ENCODE measurements around the gene TSC22D1.
"Not testable (repeated sequence)": the region's sequence is repeated elsewhere in the genome, so short reads cannot be mapped to it uniquely, and the experiment has no call there.

TSC22D1 gene

DNA sequence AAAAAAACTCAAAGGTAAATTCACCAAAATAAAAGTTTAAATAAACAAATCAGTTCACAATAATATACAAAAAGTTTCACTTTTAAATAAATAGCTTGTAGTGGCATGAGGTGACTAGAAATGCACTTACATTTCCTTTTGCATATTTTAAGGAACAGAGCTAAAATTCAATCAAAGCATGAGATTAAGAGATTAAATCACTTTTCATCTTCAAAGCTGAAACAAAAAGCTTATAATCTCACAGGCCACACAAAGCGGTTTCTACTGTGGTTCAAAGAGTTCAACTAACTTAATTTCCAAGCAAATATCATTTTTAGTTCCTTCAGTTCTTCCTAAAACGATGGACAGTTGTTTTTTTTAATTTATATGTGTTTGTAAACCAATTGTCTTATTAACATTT lies 38.9 kb downstream of the TSC22D1 start:
- H3K4me3 ChIP-seq (ENCODE audit: low read depth in 1 of 2, low read length in 2 of 2): no peak overlapping the region

DNA sequence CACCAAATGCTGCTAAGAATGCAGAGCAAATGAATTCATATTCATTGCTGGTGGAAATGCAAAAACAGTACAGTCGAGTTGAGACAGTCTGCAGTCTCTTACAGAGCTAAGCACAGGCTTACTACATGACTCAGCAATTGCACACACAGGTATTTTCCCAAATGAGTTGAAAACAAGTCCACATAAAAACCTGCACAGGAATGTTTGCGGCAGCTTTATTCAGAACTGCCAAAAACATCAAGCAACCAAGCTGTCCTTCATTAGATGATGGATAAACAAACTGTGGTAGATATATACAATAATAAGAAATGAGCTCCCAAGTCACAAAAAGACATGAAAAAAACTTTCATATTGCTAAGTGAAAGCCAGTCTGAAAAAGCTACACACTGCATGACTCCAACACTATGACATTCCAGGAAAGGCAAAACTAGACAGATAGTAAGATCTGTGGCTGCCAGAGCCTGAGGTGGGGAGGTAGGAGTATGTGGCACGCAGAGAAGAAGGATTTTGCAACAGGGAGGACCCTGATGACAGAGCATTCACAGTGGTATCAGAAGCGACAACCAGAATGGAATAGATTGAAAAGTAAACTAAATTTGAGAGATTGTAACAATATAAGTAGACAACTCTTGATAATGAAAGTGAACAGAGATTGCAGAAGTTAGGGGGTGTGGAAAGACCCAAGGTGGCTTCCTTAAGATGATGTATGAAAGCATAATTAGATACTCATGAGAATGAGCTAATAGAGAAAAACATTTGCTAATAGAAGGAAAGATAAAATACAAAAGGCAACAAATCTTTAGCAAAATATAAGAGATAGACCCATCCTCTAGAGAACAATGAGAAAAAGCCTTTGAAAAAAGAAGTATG lies 52.7 kb downstream of the TSC22D1 start:
- peaks cover 4 to 9% of the 10 kb centered on the region in 2 donors for H3K4me1 ChIP-seq (ENCODE audit: control insufficient read depth in 1 of 2, insufficient read depth in 2 of 2, low read length in 2 of 2)
- H3K27ac ChIP-seq (ENCODE audit: low read length): no peak overlapping the region
- H3K4me3 ChIP-seq (ENCODE audit: low read depth in 1 of 2, low read length in 2 of 2): no peak overlapping the region

More for the DNA sequence above, 38.9 kb downstream of the TSC22D1 start:
- Histone ChIP-seq H3K4me1 (ENCODE audit: control insufficient read depth in 1 of 2, insufficient read depth in 2 of 2, low read length in 2 of 2) (no peaks in the 10 kb centered on the region), H3K9me3 (ENCODE audit: control insufficient read depth in 1 of 2, low read length in 2 of 2) (no peaks in the 10 kb centered on the region), H3K36me3 (ENCODE audit: control insufficient read depth in 1 of 2, insufficient read depth in 2 of 2, low read length in 2 of 2) (peaks cover 5 to 18% of the 10 kb centered on the region in 2 donors), H3K27ac (ENCODE audit: low read length) (no peak overlapping the region), H3K27me3 (ENCODE audit: low read depth, low read length) (no peaks in the 10 kb centered on the region)

DNA sequence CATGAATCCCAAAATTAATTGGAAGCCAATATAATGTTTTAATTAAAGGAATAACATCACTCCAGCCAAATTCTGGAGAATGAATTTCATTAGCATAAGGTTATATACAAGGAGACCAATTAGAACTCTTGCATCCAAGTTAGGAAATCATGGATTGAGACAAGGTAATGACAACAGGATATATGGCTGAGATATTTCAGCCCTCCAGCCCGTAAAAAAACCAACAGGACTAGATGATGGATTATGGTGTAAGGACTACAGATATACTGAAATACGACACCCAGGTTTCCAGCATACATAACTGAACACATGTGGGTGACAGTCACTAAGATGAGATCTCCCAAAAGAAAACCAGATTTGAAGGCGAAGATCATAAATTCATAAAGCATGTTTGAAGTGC lies 56.5 kb downstream of the TSC22D1 start:
- Histone ChIP-seq H3K9me3 (ENCODE audit: control insufficient read depth in 1 of 2, low read length in 2 of 2) (no peaks in the 10 kb centered on the region), H3K4me3 (ENCODE audit: low read depth in 1 of 2, low read length in 2 of 2) (no peak overlapping the region), H3K27ac (ENCODE audit: low read length) (no peak overlapping the region), H3K27me3 (ENCODE audit: low read depth, low read length) (no peaks in the 10 kb centered on the region), H3K4me1 (ENCODE audit: control insufficient read depth in 1 of 2, insufficient read depth in 2 of 2, low read length in 2 of 2) (peaks cover 4 to 9% of the 10 kb centered on the region in 2 donors), H3K36me3 (ENCODE audit: control insufficient read depth in 1 of 2, insufficient read depth in 2 of 2, low read length in 2 of 2) (no peaks in the 10 kb centered on the region)

More for the DNA sequence above, 52.7 kb downstream of the TSC22D1 start:
- H3K9me3 ChIP-seq (ENCODE audit: control insufficient read depth in 1 of 2, low read length in 2 of 2): no peaks in the 10 kb centered on the region
- no peaks in the 10 kb centered on the region for H3K27me3 ChIP-seq (ENCODE audit: low read depth, low read length)
- H3K36me3 ChIP-seq (ENCODE audit: control insufficient read depth in 1 of 2, insufficient read depth in 2 of 2, low read length in 2 of 2): no peaks in the 10 kb centered on the region

GRCh38 chr13:44516771-44517170 lies 59.4 kb downstream of the TSC22D1 start:
- H3K27ac ChIP-seq (ENCODE audit: low read length): no peak overlapping the region
- H3K4me1 ChIP-seq (ENCODE audit: control insufficient read depth in 1 of 2, insufficient read depth in 2 of 2, low read length in 2 of 2): no peaks in the 10 kb centered on the region
- H3K27me3 ChIP-seq (ENCODE audit: low read depth, low read length): no peaks in the 10 kb centered on the region
- H3K4me3 ChIP-seq (ENCODE audit: low read depth in 1 of 2, low read length in 2 of 2): no peak overlapping the region
- no peaks in the 10 kb centered on the region for H3K36me3 ChIP-seq (ENCODE audit: control insufficient read depth in 1 of 2, insufficient read depth in 2 of 2, low read length in 2 of 2)
- H3K9me3 ChIP-seq (ENCODE audit: control insufficient read depth in 1 of 2, low read length in 2 of 2): no peaks in the 10 kb centered on the region

- no peaks in the 10 kb centered on the region for H3K36me3 ChIP-seq (ENCODE audit: control insufficient read depth in 1 of 2, insufficient read depth in 2 of 2, low read length in 2 of 2)
- H3K27ac ChIP-seq (ENCODE audit: low read length): no peak overlapping the region
- H3K27me3 ChIP-seq (ENCODE audit: low read depth, low read length): no peaks in the 10 kb centered on the region
- no peaks in the 10 kb centered on the region for H3K9me3 ChIP-seq (ENCODE audit: control insufficient read depth in 1 of 2, low read length in 2 of 2)
- H3K4me3 ChIP-seq (ENCODE audit: low read depth in 1 of 2, low read length in 2 of 2): no peak overlapping the region
- no peaks in the 10 kb centered on the region for H3K4me1 ChIP-seq (ENCODE audit: control insufficient read depth in 1 of 2, insufficient read depth in 2 of 2, low read length in 2 of 2)
Measured at GRCh38 chr13:44514278-44514677, 61.9 kb downstream of the TSC22D1 start.

- H3K27me3 ChIP-seq (ENCODE audit: low read depth, low read length); H3K4me3 ChIP-seq (ENCODE audit: low read depth in 1 of 2, low read length in 2 of 2); H3K27ac ChIP-seq (ENCODE audit: low read length): not testable (repeated sequence)
Measured at GRCh38 chr13:44509853-44510252, 66.3 kb downstream of the TSC22D1 start.

DNA sequence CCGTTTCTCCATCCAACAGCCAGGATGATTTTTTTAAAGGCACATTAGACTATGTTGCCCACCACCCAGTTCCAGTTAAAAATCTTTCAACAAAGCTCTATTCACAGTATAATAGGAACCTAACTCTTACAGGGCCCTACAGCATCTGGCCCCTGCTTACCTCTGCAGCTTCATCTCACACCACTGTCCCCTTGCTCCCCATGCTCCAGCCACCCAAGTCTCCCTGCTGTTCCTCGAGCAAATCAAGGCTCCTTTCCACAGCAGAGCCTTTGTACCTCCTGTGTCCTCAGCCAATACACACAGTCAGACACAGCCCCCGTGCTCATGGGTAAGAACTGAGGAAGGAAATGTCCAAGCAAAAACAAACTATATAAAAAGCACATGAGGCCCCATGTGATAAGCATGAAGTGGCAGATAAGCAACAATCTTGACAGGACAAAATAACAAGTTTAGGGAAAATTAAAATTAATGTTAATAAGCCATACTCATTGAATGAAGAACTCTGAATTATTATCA lies 67.5 kb downstream of the TSC22D1 start:
- no peaks in the 10 kb centered on the region for H3K27me3 ChIP-seq (ENCODE audit: low read depth, low read length)
- H3K4me3 ChIP-seq (ENCODE audit: low read depth in 1 of 2, low read length in 2 of 2): no peak overlapping the region
- no peaks in the 10 kb centered on the region for H3K4me1 ChIP-seq (ENCODE audit: control insufficient read depth in 1 of 2, insufficient read depth in 2 of 2, low read length in 2 of 2)
- H3K36me3 ChIP-seq (ENCODE audit: control insufficient read depth in 1 of 2, insufficient read depth in 2 of 2, low read length in 2 of 2): no peaks in the 10 kb centered on the region
- no peaks in the 10 kb centered on the region for H3K9me3 ChIP-seq (ENCODE audit: control insufficient read depth in 1 of 2, low read length in 2 of 2)
- no peak overlapping the region for H3K27ac ChIP-seq (ENCODE audit: low read length)

More at GRCh38 chr13:44509853-44510252, 66.3 kb downstream of the TSC22D1 start:
- not testable (repeated sequence) for H3K4me1 ChIP-seq (ENCODE audit: control insufficient read depth in 1 of 2, insufficient read depth in 2 of 2, low read length in 2 of 2); H3K9me3 ChIP-seq (ENCODE audit: control insufficient read depth in 1 of 2, low read length in 2 of 2); H3K36me3 ChIP-seq (ENCODE audit: control insufficient read depth in 1 of 2, insufficient read depth in 2 of 2, low read length in 2 of 2)

- H3K9me3 ChIP-seq (ENCODE audit: control insufficient read depth in 1 of 2, low read length in 2 of 2): no peaks in the 10 kb centered on the region
- H3K4me1 ChIP-seq (ENCODE audit: control insufficient read depth in 1 of 2, insufficient read depth in 2 of 2, low read length in 2 of 2): no peaks in the 10 kb centered on the region
- H3K27ac ChIP-seq (ENCODE audit: low read length): no peak overlapping the region
- no peaks in the 10 kb centered on the region for H3K27me3 ChIP-seq (ENCODE audit: low read depth, low read length)
- H3K36me3 ChIP-seq (ENCODE audit: control insufficient read depth in 1 of 2, insufficient read depth in 2 of 2, low read length in 2 of 2): no peaks in the 10 kb centered on the region
- H3K4me3 ChIP-seq (ENCODE audit: low read depth in 1 of 2, low read length in 2 of 2): no peak overlapping the region
Measured at GRCh38 chr13:44507639-44508038, 68.5 kb downstream of the TSC22D1 start.

- Histone ChIP-seq H3K4me1 (ENCODE audit: control insufficient read depth in 1 of 2, insufficient read depth in 2 of 2, low read length in 2 of 2) (no peaks in the 10 kb centered on the region), H3K4me3 (ENCODE audit: low read depth in 1 of 2, low read length in 2 of 2) (no peak overlapping the region), H3K36me3 (ENCODE audit: control insufficient read depth in 1 of 2, insufficient read depth in 2 of 2, low read length in 2 of 2) (no peaks in the 10 kb centered on the region), H3K27me3 (ENCODE audit: low read depth, low read length) (no peaks in the 10 kb centered on the region), H3K27ac (ENCODE audit: low read length) (no peak overlapping the region), H3K9me3 (ENCODE audit: control insufficient read depth in 1 of 2, low read length in 2 of 2) (no peaks in the 10 kb centered on the region)
Measured at GRCh38 chr13:44506719-44507118, 69.4 kb downstream of the TSC22D1 start.

- H3K9me3 ChIP-seq (ENCODE audit: control insufficient read depth in 1 of 2, low read length in 2 of 2): no peaks in the 10 kb centered on the region
- H3K27ac ChIP-seq (ENCODE audit: low read length): no peak overlapping the region
- no peaks in the 10 kb centered on the region for H3K4me1 ChIP-seq (ENCODE audit: control insufficient read depth in 1 of 2, insufficient read depth in 2 of 2, low read length in 2 of 2)
- no peak overlapping the region for H3K4me3 ChIP-seq (ENCODE audit: low read depth in 1 of 2, low read length in 2 of 2)
- no peaks in the 10 kb centered on the region for H3K27me3 ChIP-seq (ENCODE audit: low read depth, low read length)
- H3K36me3 ChIP-seq (ENCODE audit: control insufficient read depth in 1 of 2, insufficient read depth in 2 of 2, low read length in 2 of 2): no peaks in the 10 kb centered on the region
Measured at GRCh38 chr13:44506251-44506650, 69.9 kb downstream of the TSC22D1 start.

DNA sequence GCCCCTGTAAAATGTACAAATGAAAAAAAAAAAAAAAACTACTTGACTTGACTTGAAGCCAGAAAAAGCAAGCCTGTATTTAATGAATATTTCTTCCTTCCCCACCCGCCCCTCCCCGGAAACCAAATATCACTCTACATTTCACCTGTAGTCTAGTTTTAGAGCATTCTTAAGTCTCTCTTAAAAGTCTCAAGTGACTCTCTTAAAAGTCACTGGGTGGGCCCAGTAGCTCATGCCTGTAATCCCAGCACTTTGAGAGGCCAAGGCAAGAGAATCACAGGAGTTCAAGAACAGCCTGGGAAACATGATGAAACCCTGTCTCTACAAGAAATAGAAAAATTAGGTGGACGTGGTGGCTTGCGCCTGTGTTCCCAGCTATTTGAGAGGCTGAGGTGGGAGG lies 72.0 kb downstream of the TSC22D1 start:
- H3K27ac ChIP-seq (ENCODE audit: low read length): no peak overlapping the region
- no peaks in the 10 kb centered on the region for H3K4me1 ChIP-seq (ENCODE audit: control insufficient read depth in 1 of 2, insufficient read depth in 2 of 2, low read length in 2 of 2)
- H3K27me3 ChIP-seq (ENCODE audit: low read depth, low read length): no peaks in the 10 kb centered on the region
- no peaks in the 10 kb centered on the region for H3K36me3 ChIP-seq (ENCODE audit: control insufficient read depth in 1 of 2, insufficient read depth in 2 of 2, low read length in 2 of 2)
- no peak overlapping the region for H3K4me3 ChIP-seq (ENCODE audit: low read depth in 1 of 2, low read length in 2 of 2)
- H3K9me3 ChIP-seq (ENCODE audit: control insufficient read depth in 1 of 2, low read length in 2 of 2): no peaks in the 10 kb centered on the region

Data from muscle layer of duodenum (tissue), 2 donors.